K562 (cell line): ENCODE measurements around the gene PRPSAP1. TPM values are rescaled to one million over a fixed set of nuclear protein-coding genes. Genes with fewer than 3 reads are reported as not detected.

Experiments used
- ATAC-seq: fragments of 200-7000 bp; cut with Tn5 transposase; 3 replicates; pipeline ENCODE4 v1.9.1; 2020; ENCODE audit warnings: moderate library complexity
- BruUV-seq: library from RNA; stranded (reverse); fragments of 400-500 nt; replicated peaks from 2 replicates; lab custom pipeline; 2021; lab: Mats Ljungman, UMichigan
- CTCF ChIA-PET: fragments of 300-600 bp; formaldehyde crosslinking; extraction: SDS; loops from one replicate; lab custom pipeline; 2021; ENCODE audit warnings: low intra/inter-chr PET ratio; lab: Yijun Ruan, JAX
- POLR2A ChIA-PET: fragments of 300-600, 350-650 bp; sonication (Branson Sonifier 250); formaldehyde crosslinking; extraction: SDS; loops from one replicate; lab custom pipeline; 2021; ENCODE audit warnings: antibody characterized with exemption, inconsistent platforms; lab: Yijun Ruan, JAX
- DNase-seq, 4 experiments: peaks; one replicate each; pipeline versions ENCODE4 v3.0.0 to v3.0.0-alpha.2; 2011 to 2018; ENCODE audit warnings: low spot score in 3 of 4, mixed read lengths in 3 of 4; ENCODE audit errors: extremely low read depth in 1 of 4
- FAIRE-seq: peaks from 2 replicates; lab custom pipeline; 2011; peaks lifted over from hg19 to GRCh38; lab: Jason Lieb, UNC
- H2AFZ ChIP-seq: 2 replicates; pipeline ENCODE4 v1.6.0; 2011; ENCODE audit warnings: low read depth, low read length, control low read depth, inconsistent platforms
- H3K27ac ChIP-seq: fragments of 200-600 bp; 3 replicates; pipeline ENCODE4 v1.8.0; 2011; ENCODE audit warnings: low read depth, mild to moderate bottlenecking, control low read depth, inconsistent platforms, low read length, moderate library complexity, mixed read lengths; ENCODE audit errors: extremely low read depth
- H3K27me3 ChIP-seq, 2 experiments: fragments of 300-600 bp in 1 of 2; 2 replicates in 1 of 2; 3 replicates in 1 of 2; pipeline versions ENCODE4 v1.6.0 to v1.8.0; 2011; ENCODE audit warnings: inconsistent platforms in 2 of 2, low read length in 2 of 2, mild to moderate bottlenecking in 1 of 2, mixed read lengths in 1 of 2, moderate library complexity in 1 of 2; ENCODE audit not compliant: control insufficient read depth in 2 of 2, insufficient read depth in 2 of 2
- H3K36me3 ChIP-seq: fragments of 300-600 bp; 3 replicates; pipeline ENCODE4 v1.8.0; 2011; ENCODE audit warnings: mild to moderate bottlenecking, low read length, inconsistent platforms; ENCODE audit not compliant: control insufficient read depth, insufficient read depth
- H3K4me1 ChIP-seq, 2 experiments: fragments of 200-600 bp in 1 of 2; replicated peaks in 1 of 2; 2 replicates in 1 of 2; 3 replicates in 1 of 2; pipeline versions ENCODE4 v1.5.1 to v1.8.0; 2011; ENCODE audit warnings: inconsistent platforms in 2 of 2, low read length in 2 of 2, mild to moderate bottlenecking in 1 of 2, mixed read lengths in 1 of 2, moderate library complexity in 1 of 2; ENCODE audit not compliant: control insufficient read depth in 2 of 2, insufficient read depth in 2 of 2
- H3K4me2 ChIP-seq: 2 replicates; pipeline ENCODE4 v1.6.1; 2011; ENCODE audit warnings: low read length, control low read depth, inconsistent platforms, mixed read lengths; ENCODE audit not compliant: insufficient read depth
- H3K4me3 ChIP-seq: fragments of 200-600 bp; sonication (generic), shearing (Covaris generic); 2 replicates; pipeline ENCODE4 v1.5.1; 2016; ENCODE audit warnings: control low read depth, inconsistent platforms
- H3K79me2 ChIP-seq: fragments of 200-600 bp; 3 replicates; pipeline ENCODE4 v1.8.0; 2011; ENCODE audit warnings: low read length, inconsistent platforms; ENCODE audit not compliant: control insufficient read depth, insufficient read depth
- H3K9ac ChIP-seq, 2 experiments: 2 replicates each; pipeline versions ENCODE4 v1.6.0 to v1.6.1; 2011; ENCODE audit warnings: low read depth in 2 of 2, low read length in 2 of 2, control low read depth in 1 of 2, inconsistent platforms in 1 of 2, mild to moderate bottlenecking in 1 of 2, mixed read lengths in 1 of 2; ENCODE audit not compliant: insufficient read depth in 1 of 2
- H3K9me1 ChIP-seq: one replicate; pipeline ENCODE4 v1.6.0; 2011; ENCODE audit warnings: inconsistent platforms, mild to moderate bottlenecking, low read length, moderate library complexity; ENCODE audit not compliant: control insufficient read depth, insufficient read depth
- H3K9me3 ChIP-seq: replicated peaks from 2 replicates; pipeline ENCODE4 v1.5.1; 2011; ENCODE audit warnings: low read depth, low read length, inconsistent platforms; ENCODE audit not compliant: control insufficient read depth, insufficient read depth
- H4K20me1 ChIP-seq: replicated peaks from 2 replicates; pipeline ENCODE4 v1.6.1; 2011; ENCODE audit warnings: low read length, inconsistent platforms, mixed read lengths; ENCODE audit not compliant: control insufficient read depth, insufficient read depth
- ETV6 ChIP-seq, 3 experiments: fragments of 150-350 bp in 1 of 3; sonication (generic) in 1 of 3; formaldehyde crosslinking in 1 of 3; IDR thresholded peaks; 2 replicates each; pipeline versions ENCODE4 v1.6.1 to v1.8.0; 2014 to 2022; ENCODE audit warnings: borderline replicate concordance in 2 of 3, low read depth in 2 of 3, antibody characterized with exemption in 1 of 3, low read length in 1 of 3, mild to moderate bottlenecking in 1 of 3, missing genetic modification reagents in 1 of 3
- TSHZ1 ChIP-seq: fragments of 250-450 bp; sonication (Bioruptor Pico); IDR thresholded peaks from 2 replicates; pipeline ENCODE4 v1.4.0; 2020; ENCODE audit warnings: mild to moderate bottlenecking, moderate library complexity
- ZBTB8A ChIP-seq: fragments of 450-650 bp; IDR thresholded peaks from 2 replicates; pipeline ENCODE4 v1.6.1; 2018; ENCODE audit warnings: mild to moderate bottlenecking, moderate library complexity; ENCODE audit not compliant: partially characterized antibody
- ZNF212 ChIP-seq: fragments of 450-650 bp; formaldehyde crosslinking; IDR thresholded peaks from 2 replicates; pipeline ENCODE4 v1.4.0; 2020; ENCODE audit warnings: mild to moderate bottlenecking
- ZNF347 ChIP-seq: fragments of 450-650 bp; formaldehyde crosslinking; IDR thresholded peaks from 2 replicates; pipeline ENCODE4 v1.4.0; 2020; ENCODE audit warnings: low read depth, mild to moderate bottlenecking, moderate library complexity
- WGBS: fragments of 100-300 bp; shearing (Covaris generic); methylation state at CpG from one replicate; pipeline ENCODE4 v1.1.6; 2016; ENCODE audit warnings: low coverage, mixed read lengths; ENCODE audit not compliant: insufficient coverage; ENCODE audit errors: missing lambda C conversion rate; 5-methylcytosine and 5-hydroxymethylcytosine counted together
- in situ Hi-C: fragments of 300-500 bp; cut with MboI; formaldehyde crosslinking; loops from 4 replicates; pipeline ENCODE4 v1.15.0; 2018; ENCODE audit warnings: inconsistent platforms, mixed read lengths
- intact Hi-C: fragments of 100-400 bp; cut with micrococcal nuclease; formaldehyde crosslinking; loops from 2 replicates; pipeline ENCODE4 v1.14.2; 2022
- polyA plus RNA-seq, 8 experiments: library from polyadenylated mRNA; depleted of rRNA in 4 of 8; stranded (reverse) in 5 of 8; unstranded in 3 of 8; fragments of >200 nt; fragmentation: Nextera tagmentation in 2 of 8; fragmentation: Illumina TruSeq in 1 of 8; extraction: Ambion mirVana in 2 of 8; extraction: Trizol in 1 of 8; gene quantifications; 2 replicates each; pipeline versions ENCODE4 v1.2.1 to v1.2.3, GENCODE V29; 2011 to 2014; ENCODE audit warnings: inconsistent platforms in 1 of 8, missing spikeins in 1 of 8
- total RNA-seq, 7 experiments: library from RNA; depleted of rRNA in 6 of 7; stranded (reverse); fragments of >200 nt in 6 of 7; fragmentation: Illumina TruSeq in 2 of 7; extraction: Trizol in 2 of 7; gene quantifications; 2 replicates each; pipeline versions ENCODE4 v1.2.1 to v1.2.3, GENCODE V29; 2011 to 2021; ENCODE audit warnings: low replicate concordance in 1 of 7
- TF ChIP-seq, protein P1 (sequence below): fragments of 250-450 bp; sonication (Bioruptor Pico); IDR thresholded peaks from 2 replicates; pipeline ENCODE4 v1.5.0; 2020; ENCODE audit warnings: mild to moderate bottlenecking, borderline replicate concordance
- TF ChIP-seq, protein P2 (sequence below): fragments of 250-450 bp; sonication (Bioruptor Pico); IDR thresholded peaks from 2 replicates; pipeline ENCODE4 v1.8.0; 2021; ENCODE audit warnings: moderate library complexity, mild to moderate bottlenecking, inconsistent platforms

The PRPSAP1 gene
- total and polyA plus RNA-seq, 9 of the 15 experiments (the other 6 are each of a cell fraction or from before 2014, with no cell fraction given) = 21.9 to 77.1 (median 40.8) TPM

- TF ChIP-seq TSHZ1 (CRISPR knock-in tag) (no peak), ZBTB8A (no peak)
These were observed 90.9 kb downstream of the PRPSAP1 start (continued) for GRCh38 chr17:76262732-76263344.

DNA sequence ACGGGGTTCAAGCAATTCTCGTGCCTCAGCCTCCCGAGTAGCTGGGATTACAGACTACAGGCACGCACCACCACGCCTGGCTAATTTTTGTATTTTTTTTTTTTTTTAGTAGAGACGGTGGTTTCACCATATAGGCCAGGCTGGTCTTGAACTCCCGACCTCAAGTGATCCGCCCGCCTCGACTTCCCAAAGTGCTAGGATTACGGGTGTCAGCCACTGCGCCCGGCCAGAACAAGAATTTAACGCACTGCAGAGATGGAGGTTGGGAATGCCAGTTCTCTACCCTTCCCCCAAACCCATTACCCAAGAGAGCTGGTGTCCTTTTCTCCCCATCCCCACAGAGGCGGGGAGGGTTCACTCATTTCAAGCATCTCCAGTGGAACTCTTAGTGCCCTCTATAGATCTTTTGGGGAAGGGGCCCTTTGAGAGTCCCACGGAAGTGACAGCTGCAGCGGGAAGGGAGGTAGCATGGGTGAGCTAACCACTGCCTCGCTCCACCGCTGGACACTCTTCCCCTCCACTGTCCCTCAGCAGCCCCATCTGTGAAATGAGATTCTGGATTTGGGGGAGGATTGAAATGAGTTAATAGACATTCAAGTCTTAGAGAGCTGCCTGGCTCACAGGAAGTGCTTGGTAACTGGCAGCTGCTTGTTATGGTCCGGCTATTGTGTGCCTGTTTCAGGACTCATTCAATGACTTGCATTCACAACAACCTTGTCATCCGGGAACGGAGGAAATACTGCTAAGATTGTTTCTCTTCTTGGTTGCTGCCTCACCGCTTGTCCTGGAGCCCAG, 92.1 kb downstream of the PRPSAP1 start:
- WGBS = 75% methylated on average over 23 of the region's 23 CpGs
- no peak for DNase-seq
- no peak for ATAC-seq
- no peaks in the 10 kb centered on the region for H3K9me1 ChIP-seq
- H3K4me1 ChIP-seq = peaks cover 8 to 15% of the 10 kb centered on the region in 2 experiments; a peak in 4 of 5 replicates
- no peak overlapping the region; the same call in 2 of the 3 replicates for H3K27ac ChIP-seq
- in situ Hi-C loops (loop anchor here (5.0 kb wide), 1 partner anchor 64 kb away; no protein-coding TSS in a partner anchor), intact Hi-C loops (no loop called here)
- H3K27me3 ChIP-seq = no peaks in the 10 kb centered on the region
- no peak overlapping the region for H3K4me2 ChIP-seq
- CTCF ChIA-PET = no interaction called here
- peaks cover 14% of the 10 kb centered on the region for H3K79me2 ChIP-seq
- no peaks in the 10 kb centered on the region for H3K9me3 ChIP-seq
- peak overlapping the region; percentile 84 for H2AFZ ChIP-seq
- H3K36me3 ChIP-seq = peaks cover 4% of the 10 kb centered on the region
- no TSS peak for BruUV-seq
- H3K4me3 ChIP-seq = no peak overlapping the region
- no peak for FAIRE-seq
- peak overlapping the region in 1 of 2 experiments; percentile 37; a peak in 1 of 4 replicates for H3K9ac ChIP-seq
- POLR2A ChIA-PET = interaction anchor here (0.7 to 3.5 kb wide), 7 partner anchors 8 to 23 kb away, joined by 3 to 15 read pairs (median 3); no protein-coding TSS in a partner anchor
- no peaks in the 10 kb centered on the region for H4K20me1 ChIP-seq
- TF ChIP-seq ETV6 (IDR thresholded peaks at IDR 0.05; ENCODE audit: borderline replicate concordance in 1 of 2, low read depth in 2 of 2, low read length in 1 of 2) (no peak), ETV6 (CRISPR knock-in tag; IDR thresholded peaks at IDR 0.05; ENCODE audit: borderline replicate concordance) (no peak), ZNF212 (CRISPR knock-in tag) (no peak), ZNF347 (CRISPR knock-in tag) (no peak)
- TF ChIP-seq, protein P1, sequence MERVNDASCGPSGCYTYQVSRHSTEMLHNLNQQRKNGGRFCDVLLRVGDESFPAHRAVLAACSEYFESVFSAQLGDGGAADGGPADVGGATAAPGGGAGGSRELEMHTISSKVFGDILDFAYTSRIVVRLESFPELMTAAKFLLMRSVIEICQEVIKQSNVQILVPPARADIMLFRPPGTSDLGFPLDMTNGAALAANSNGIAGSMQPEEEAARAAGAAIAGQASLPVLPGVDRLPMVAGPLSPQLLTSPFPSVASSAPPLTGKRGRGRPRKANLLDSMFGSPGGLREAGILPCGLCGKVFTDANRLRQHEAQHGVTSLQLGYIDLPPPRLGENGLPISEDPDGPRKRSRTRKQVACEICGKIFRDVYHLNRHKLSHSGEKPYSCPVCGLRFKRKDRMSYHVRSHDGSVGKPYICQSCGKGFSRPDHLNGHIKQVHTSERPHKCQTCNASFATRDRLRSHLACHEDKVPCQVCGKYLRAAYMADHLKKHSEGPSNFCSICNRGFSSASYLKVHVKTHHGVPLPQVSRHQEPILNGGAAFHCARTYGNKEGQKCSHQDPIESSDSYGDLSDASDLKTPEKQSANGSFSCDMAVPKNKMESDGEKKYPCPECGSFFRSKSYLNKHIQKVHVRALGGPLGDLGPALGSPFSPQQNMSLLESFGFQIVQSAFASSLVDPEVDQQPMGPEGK (CRISPR knock-in tag) = no peak
- TF ChIP-seq, protein P2, sequence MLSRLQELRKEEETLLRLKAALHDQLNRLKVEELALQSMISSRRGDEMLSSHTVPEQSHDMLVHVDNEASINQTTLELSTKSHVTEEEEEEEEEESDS (CRISPR knock-in tag) = no peak
